22Rv1 (cell line): Measurements from ENCODE around the gene KIAA1958.
"Not testable (repeated sequence)": the region's sequence is repeated elsewhere in the genome, so short reads cannot be mapped to it uniquely, and the experiment has no call there.

Experiments used
- H3K27ac ChIP-seq: fragments of 450-650 bp; 2 replicates; pipeline ENCODE4 v1.5.1; 2017
- ZFX ChIP-seq: fragments of 450-650 bp; IDR thresholded peaks from 2 replicates; pipeline ENCODE4 v1.6.1; 2017; ENCODE audit warnings: antibody characterized with exemption, borderline replicate concordance
- TF ChIP-seq, protein P1 (sequence below): fragments of 450-650 bp; IDR thresholded peaks from 2 replicates; pipeline ENCODE4 v1.5.1; 2017; ENCODE audit warnings: mild to moderate bottlenecking

Gene KIAA1958

DNA sequence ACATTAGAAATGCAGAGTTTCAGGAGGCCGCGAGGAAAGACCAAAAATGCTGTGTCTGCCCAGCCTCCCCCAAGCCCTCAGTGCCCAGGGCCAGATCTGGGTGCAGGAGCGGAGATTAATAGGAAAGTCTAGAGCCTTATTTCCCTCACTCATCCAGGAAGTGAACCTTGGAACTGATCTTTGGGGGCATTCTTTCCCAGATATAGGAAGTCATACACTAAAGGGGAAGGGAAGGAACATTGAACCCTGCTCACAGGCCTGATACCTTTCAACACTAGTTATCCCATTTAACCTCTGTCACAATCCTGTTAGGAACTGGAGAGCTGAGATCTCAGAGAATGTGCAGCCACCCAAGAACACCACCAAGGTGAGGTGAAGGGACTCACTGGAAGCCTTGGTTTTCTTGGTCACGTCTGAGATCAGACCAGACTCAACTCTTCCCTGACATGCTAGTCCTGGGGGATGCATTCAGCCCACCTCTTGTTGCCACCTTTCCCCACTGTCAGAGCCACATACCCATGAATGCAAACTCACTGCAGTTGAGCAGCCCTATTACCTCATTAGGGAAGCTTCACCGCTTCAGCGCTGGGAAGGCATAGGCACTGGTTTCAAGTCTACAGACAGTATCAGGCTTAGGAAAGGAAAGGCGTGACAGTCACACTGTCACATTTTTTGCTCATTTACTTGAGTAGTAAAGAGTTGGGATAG lies 95.0 kb downstream of the KIAA1958 start:
- no peak overlapping the region for H3K27ac ChIP-seq
- TF ChIP-seq, protein P1, sequence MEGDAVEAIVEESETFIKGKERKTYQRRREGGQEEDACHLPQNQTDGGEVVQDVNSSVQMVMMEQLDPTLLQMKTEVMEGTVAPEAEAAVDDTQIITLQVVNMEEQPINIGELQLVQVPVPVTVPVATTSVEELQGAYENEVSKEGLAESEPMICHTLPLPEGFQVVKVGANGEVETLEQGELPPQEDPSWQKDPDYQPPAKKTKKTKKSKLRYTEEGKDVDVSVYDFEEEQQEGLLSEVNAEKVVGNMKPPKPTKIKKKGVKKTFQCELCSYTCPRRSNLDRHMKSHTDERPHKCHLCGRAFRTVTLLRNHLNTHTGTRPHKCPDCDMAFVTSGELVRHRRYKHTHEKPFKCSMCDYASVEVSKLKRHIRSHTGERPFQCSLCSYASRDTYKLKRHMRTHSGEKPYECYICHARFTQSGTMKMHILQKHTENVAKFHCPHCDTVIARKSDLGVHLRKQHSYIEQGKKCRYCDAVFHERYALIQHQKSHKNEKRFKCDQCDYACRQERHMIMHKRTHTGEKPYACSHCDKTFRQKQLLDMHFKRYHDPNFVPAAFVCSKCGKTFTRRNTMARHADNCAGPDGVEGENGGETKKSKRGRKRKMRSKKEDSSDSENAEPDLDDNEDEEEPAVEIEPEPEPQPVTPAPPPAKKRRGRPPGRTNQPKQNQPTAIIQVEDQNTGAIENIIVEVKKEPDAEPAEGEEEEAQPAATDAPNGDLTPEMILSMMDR, result no peak
- TF ChIP-seq ZFX, result no peak

DNA sequence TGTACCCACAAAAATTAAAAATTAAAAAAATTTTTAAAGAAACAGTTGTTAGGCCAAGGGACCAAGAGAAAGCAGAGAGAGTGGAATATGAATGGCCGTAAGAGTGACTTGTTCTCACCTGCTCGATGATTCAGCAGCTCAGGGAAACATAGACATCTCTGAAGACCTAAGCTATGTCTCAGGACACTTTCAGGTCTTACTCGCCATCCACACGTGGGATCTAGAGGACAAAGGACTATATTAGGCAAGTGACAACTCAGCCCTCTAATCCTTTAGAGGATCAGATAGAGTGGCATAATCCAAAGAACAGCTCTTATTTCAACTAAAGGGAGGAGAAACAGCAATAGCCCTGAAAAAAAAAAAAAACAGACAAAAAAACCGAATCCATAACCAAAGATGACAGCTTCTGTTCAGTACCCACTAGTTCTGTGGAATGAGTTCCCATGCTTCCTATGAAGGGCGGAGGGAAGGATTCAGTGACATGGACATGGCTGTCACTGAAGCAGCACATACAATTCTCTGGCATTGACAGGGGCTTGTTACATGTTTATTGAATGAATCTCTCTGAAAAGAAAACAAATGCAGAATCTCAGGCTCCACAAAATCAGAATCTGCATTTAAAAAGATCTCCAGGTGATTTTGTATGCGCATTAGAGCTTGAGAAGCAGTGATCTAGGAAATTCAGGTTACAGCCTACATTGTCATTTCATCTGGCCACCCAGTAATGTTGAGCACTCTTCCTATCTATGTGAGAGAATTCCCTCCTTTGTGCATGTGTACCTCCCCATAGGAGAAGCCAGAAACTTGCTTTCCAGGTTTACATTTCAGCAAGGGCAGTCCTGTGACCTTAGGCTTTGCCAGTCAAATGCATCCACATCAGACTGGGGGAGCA lies 96.0 kb downstream of the KIAA1958 start:
- TF ChIP-seq, protein P1, result no peak
- no peak for TF ChIP-seq ZFX
- H3K27ac ChIP-seq, result no peak overlapping the region

DNA sequence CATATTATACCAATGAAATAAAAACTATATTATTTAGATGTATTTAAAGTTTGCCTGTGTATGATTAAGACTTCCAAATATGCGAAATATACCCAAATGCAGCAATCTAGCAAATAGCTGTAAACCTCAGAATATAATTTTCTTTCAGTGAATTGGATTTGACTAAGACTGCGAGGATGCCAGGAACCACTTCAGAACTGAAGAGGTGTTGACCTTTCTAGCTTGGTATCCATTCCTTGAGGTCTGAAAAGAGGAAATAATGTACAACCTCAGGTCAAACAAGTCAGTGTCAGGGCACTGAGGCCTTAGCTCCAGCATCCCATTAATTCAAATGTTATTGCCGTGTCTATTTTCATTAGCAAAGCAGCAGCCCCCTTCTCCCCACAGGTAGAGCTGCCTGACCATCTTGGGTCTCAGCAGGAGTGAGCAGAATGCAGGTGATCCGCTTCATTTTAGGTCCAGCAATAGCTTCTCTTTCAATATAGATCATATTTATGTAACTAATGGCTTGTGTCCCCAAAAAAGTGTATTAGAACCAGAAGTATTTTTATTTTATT lies 100.0 kb downstream of the KIAA1958 start:
- H3K27ac ChIP-seq, result no peak overlapping the region
- TF ChIP-seq ZFX, result no peak
- TF ChIP-seq, protein P1, result no peak

DNA sequence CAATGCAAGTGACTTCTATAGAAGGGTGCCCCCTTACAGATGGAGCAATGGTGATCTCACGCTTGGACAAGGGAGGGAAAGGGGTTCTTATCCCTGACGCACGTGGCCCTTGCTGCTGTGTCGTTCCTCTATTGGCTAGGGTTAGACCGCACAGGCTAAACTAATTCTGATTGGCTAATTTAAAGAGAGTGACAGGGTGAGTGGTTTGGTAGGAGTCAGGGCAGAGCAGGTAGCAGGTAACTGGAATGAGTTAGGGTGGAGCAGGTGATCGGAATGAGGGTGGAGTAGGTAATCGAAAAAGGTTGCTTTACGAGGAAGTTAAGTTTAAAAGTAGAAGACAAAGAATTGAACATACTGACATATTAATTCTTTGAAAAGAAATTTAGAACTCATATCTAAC lies 105.2 kb downstream of the KIAA1958 start:
- not testable (repeated sequence) for H3K27ac ChIP-seq

DNA sequence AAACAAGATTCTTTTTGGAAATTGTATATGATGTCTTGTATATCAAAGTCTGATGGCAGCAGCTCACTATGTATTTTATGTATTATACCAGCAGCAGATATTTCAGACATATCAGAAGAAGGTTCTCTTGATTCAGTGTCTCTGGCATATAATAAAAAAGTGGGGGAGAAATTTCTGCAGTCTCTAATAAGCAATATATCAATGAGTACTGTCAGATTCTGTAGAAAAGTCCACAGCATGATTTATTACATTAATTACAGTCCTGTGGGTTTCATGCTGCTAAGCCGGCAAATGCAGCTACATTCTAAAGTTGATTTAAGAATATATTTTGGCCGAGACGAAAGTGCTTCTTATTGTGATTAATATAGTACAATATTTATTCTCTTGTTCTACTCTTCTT lies 113.1 kb downstream of the KIAA1958 start:
- TF ChIP-seq, protein P1, result no peak
- TF ChIP-seq ZFX, result no peak
- H3K27ac ChIP-seq, result no peak overlapping the region

DNA sequence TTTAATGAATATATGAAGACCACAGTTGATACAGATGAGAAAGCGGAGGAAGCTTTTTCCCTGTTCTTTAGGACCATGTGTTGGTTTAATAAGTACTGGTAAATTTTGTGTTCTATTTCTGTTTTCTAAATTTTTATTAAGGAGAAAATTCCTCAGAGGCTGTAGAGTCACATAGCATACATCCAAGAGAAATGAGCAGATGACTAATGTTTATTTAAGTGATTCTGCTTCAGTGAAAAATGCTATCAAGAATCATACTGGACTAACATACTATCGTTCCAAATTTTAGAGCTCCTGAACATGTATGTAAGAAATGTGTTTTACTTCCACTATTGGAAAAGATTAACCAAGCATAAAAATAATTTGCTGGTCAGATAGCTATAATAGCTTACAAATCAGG lies 115.0 kb downstream of the KIAA1958 start:
- TF ChIP-seq, protein P1, result no peak
- no peak for TF ChIP-seq ZFX
- H3K27ac ChIP-seq, result no peak overlapping the region

DNA sequence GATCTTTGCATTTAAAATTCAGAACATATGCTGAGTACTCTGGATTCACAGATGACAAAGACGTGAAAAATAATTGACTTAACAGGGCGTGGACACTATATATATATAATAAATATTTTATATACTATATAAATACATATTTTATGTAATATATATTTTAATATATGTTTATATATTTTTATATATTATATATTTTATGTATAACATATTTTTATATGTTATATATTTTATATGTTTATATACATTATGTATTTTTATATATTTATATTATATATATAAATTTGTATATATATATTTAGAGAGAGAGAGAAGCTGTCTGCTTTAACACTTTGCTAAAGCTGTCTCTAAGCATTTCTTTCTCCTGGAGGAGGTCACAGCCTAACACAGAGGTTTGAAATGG lies 118.2 kb downstream of the KIAA1958 start:
- TF ChIP-seq, protein P1, result no peak
- TF ChIP-seq ZFX, result no peak
- H3K27ac ChIP-seq, result no peak overlapping the region
